ENCODE results near the gene RAPH1. TPM values are rescaled to one million over a fixed set of nuclear protein-coding genes. Genes with fewer than 3 reads are reported as not detected.

The RAPH1 gene
- total and polyA plus RNA-seq, 2 donors = 2.4 to 4.4 TPM

- H3K9me3 ChIP-seq (ENCODE audit: control insufficient read depth in 2 of 2, insufficient read depth in 1 of 2, low read length in 1 of 2) = peaks cover 1 to 4% of the 10 kb centered on the region in 2 donors
- 97% methylated on average over 8 of the region's 8 CpGs for WGBS
- peaks cover 20 to 39% of the 10 kb centered on the region in 2 donors for H3K36me3 ChIP-seq (ENCODE audit: control insufficient read depth in 2 of 2, insufficient read depth in 2 of 2, low read length in 1 of 2)
- no peak for DNase-seq (ENCODE audit: low read depth in 6 of 9, low spot score in 9 of 9)
- no peak overlapping the region for H3K27ac ChIP-seq (ENCODE audit: low read depth in 1 of 2, low read length in 1 of 2)
- H3K27me3 ChIP-seq (ENCODE audit: control insufficient read depth in 2 of 2, insufficient read depth in 1 of 2, low read length in 1 of 2) = no peaks in the 10 kb centered on the region
- no peaks in the 10 kb centered on the region for H3K4me1 ChIP-seq (ENCODE audit: control insufficient read depth in 2 of 2, insufficient read depth in 2 of 2, low read length in 2 of 2)
- H3K4me3 ChIP-seq (ENCODE audit: low read length in 2 of 2) = no peak overlapping the region
These were observed 116.8 kb downstream of the RAPH1 start for GRCh38 chr2:203418271-203418670.

GRCh38 chr2:203413796-203414195 is 121.3 kb downstream of the RAPH1 start:
- Histone ChIP-seq H3K27me3 (ENCODE audit: control insufficient read depth in 2 of 2, insufficient read depth in 1 of 2, low read length in 1 of 2) (no peaks in the 10 kb centered on the region), H3K4me1 (ENCODE audit: control insufficient read depth in 2 of 2, insufficient read depth in 2 of 2, low read length in 2 of 2) (no peaks in the 10 kb centered on the region), H3K27ac (ENCODE audit: low read depth in 1 of 2, low read length in 1 of 2) (no peak overlapping the region), H3K4me3 (ENCODE audit: low read length in 2 of 2) (no peak overlapping the region), H3K9me3 (ENCODE audit: control insufficient read depth in 2 of 2, insufficient read depth in 1 of 2, low read length in 1 of 2) (peaks cover 1 to 4% of the 10 kb centered on the region in 2 donors), H3K36me3 (ENCODE audit: control insufficient read depth in 2 of 2, insufficient read depth in 2 of 2, low read length in 1 of 2) (peaks cover 12 to 40% of the 10 kb centered on the region in 2 donors)
- no peak for DNase-seq (ENCODE audit: low read depth in 6 of 9, low spot score in 9 of 9)

DNA sequence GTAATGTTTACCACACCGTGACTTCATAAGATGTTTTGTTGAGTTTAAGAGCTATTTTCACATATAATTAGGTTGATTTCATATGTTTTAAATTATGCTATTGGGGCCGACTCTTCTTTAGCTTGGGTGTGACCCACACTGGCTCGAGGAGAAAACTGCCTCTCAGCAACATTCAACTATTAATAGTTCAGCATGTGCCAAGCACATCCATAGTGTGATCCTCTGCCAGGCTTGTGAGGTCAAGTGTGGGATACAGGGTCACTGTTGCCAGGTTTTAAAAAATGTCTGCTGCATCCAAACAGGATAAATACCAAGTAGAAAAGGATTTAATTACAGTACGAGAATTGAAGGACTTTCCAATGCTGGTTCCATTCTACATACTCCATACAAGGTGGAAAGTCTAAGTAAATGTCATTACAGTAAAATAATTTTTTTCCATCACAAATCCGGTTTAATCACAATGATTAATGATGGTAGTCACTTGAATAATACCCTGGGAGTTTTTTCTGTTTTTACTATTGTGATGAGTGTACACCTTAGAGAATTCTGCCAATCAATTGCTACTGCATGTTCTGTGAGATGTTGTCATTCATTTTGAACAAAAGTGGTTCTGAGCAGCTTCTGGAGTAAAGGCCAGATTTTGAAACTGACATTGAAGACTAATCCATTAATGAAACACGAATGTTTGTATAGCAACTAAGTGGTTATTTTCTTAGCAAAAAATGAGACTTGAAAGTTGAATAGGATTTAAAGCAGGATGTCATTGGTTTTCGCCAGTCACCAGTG is 122.4 kb downstream of the RAPH1 start:
- no peaks in the 10 kb centered on the region for H3K27me3 ChIP-seq (ENCODE audit: control insufficient read depth in 2 of 2, insufficient read depth in 1 of 2, low read length in 1 of 2)
- no peak overlapping the region for H3K4me3 ChIP-seq (ENCODE audit: low read length in 2 of 2)
- 83% methylated on average over 7 of the region's 7 CpGs for WGBS
- H3K36me3 ChIP-seq (ENCODE audit: control insufficient read depth in 2 of 2, insufficient read depth in 2 of 2, low read length in 1 of 2) = peaks cover 5 to 33% of the 10 kb centered on the region in 2 donors
- no peak for DNase-seq (ENCODE audit: low read depth in 6 of 9, low spot score in 9 of 9)
- no peak overlapping the region for H3K27ac ChIP-seq (ENCODE audit: low read depth in 1 of 2, low read length in 1 of 2)
- H3K9me3 ChIP-seq (ENCODE audit: control insufficient read depth in 2 of 2, insufficient read depth in 1 of 2, low read length in 1 of 2) = no peaks in the 10 kb centered on the region
- H3K4me1 ChIP-seq (ENCODE audit: control insufficient read depth in 2 of 2, insufficient read depth in 2 of 2, low read length in 2 of 2) = no peaks in the 10 kb centered on the region

- H3K36me3 ChIP-seq (ENCODE audit: control insufficient read depth in 2 of 2, insufficient read depth in 2 of 2, low read length in 1 of 2) = peaks cover 7 to 43% of the 10 kb centered on the region in 2 donors
- no peak overlapping the region for H3K4me3 ChIP-seq (ENCODE audit: low read length in 2 of 2)
- no peak overlapping the region for H3K27ac ChIP-seq (ENCODE audit: low read depth in 1 of 2, low read length in 1 of 2)
- H3K9me3 ChIP-seq (ENCODE audit: control insufficient read depth in 2 of 2, insufficient read depth in 1 of 2, low read length in 1 of 2) = no peaks in the 10 kb centered on the region
- no peak for DNase-seq (ENCODE audit: low read depth in 6 of 9, low spot score in 9 of 9)
- H3K27me3 ChIP-seq (ENCODE audit: control insufficient read depth in 2 of 2, insufficient read depth in 1 of 2, low read length in 1 of 2) = no peaks in the 10 kb centered on the region
- no peaks in the 10 kb centered on the region for H3K4me1 ChIP-seq (ENCODE audit: control insufficient read depth in 2 of 2, insufficient read depth in 2 of 2, low read length in 2 of 2)
These were observed 127.6 kb downstream of the RAPH1 start for GRCh38 chr2:203407496-203407895.

GRCh38 chr2:203404996-203405395 is 130.1 kb downstream of the RAPH1 start:
- H3K27ac ChIP-seq (ENCODE audit: low read depth in 1 of 2, low read length in 1 of 2) = no peak overlapping the region

DNA sequence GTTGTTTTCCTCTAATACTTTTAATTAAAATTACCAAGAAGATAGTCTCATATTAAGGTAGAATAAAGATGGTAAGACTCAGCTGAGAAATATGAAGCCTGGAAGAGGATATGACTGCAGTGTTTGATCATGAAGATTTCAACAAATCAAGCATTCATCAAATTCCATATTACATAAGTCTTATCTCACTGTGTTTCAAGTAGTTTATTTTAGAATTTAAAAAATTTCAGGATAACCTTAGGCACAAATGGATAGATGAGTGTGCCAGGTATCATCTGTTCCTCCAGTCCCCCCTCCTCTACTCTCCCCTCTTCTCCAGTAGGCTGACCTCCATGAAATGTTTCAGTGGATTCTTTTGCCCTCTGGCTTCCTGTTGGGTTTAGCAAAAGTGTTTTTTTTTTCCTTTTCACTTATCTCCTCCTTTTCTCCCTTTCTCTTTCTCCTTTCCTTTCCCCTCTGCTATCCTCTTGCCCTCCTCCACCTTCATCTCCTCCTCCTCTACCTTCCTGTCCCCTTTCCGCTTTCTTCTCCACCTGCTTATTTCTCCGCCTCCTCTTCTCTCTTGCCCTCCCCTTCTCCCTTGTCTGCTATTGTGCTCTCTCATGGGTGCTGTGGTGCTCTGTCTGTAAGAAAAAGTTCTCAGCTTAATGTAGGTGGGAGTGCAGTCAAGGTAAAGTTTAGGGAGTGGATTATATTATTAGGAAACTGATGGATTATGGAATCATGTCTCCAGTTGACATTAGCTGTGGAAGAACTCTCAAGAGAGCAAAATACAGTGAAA is 134.1 kb downstream of the RAPH1 start:
- Histone ChIP-seq H3K4me3 (ENCODE audit: low read length in 2 of 2) (no peak overlapping the region), H3K27me3 (ENCODE audit: control insufficient read depth in 2 of 2, insufficient read depth in 1 of 2, low read length in 1 of 2) (no peaks in the 10 kb centered on the region), H3K9me3 (ENCODE audit: control insufficient read depth in 2 of 2, insufficient read depth in 1 of 2, low read length in 1 of 2) (no peaks in the 10 kb centered on the region), H3K27ac (ENCODE audit: low read depth in 1 of 2, low read length in 1 of 2) (no peak overlapping the region), H3K36me3 (ENCODE audit: control insufficient read depth in 2 of 2, insufficient read depth in 2 of 2, low read length in 1 of 2) (peaks cover 7 to 22% of the 10 kb centered on the region in 2 donors), H3K4me1 (ENCODE audit: control insufficient read depth in 2 of 2, insufficient read depth in 2 of 2, low read length in 2 of 2) (no peaks in the 10 kb centered on the region)
- DNase-seq (ENCODE audit: low read depth in 6 of 9, low spot score in 9 of 9) = no peak
- WGBS = 99% methylated on average over 2 of the region's 2 CpGs

More at GRCh38 chr2:203404996-203405395, 130.1 kb downstream of the RAPH1 start:
- DNase-seq (ENCODE audit: low read depth in 6 of 9, low spot score in 9 of 9) = no peak
- Histone ChIP-seq H3K36me3 (ENCODE audit: control insufficient read depth in 2 of 2, insufficient read depth in 2 of 2, low read length in 1 of 2) (peaks cover 4 to 34% of the 10 kb centered on the region in 2 donors), H3K27me3 (ENCODE audit: control insufficient read depth in 2 of 2, insufficient read depth in 1 of 2, low read length in 1 of 2) (no peaks in the 10 kb centered on the region), H3K4me1 (ENCODE audit: control insufficient read depth in 2 of 2, insufficient read depth in 2 of 2, low read length in 2 of 2) (no peaks in the 10 kb centered on the region), H3K4me3 (ENCODE audit: low read length in 2 of 2) (no peak overlapping the region), H3K9me3 (ENCODE audit: control insufficient read depth in 2 of 2, insufficient read depth in 1 of 2, low read length in 1 of 2) (no peaks in the 10 kb centered on the region)

- Histone ChIP-seq H3K4me3 (ENCODE audit: low read length in 2 of 2) (no peak overlapping the region), H3K27me3 (ENCODE audit: control insufficient read depth in 2 of 2, insufficient read depth in 1 of 2, low read length in 1 of 2) (no peaks in the 10 kb centered on the region), H3K36me3 (ENCODE audit: control insufficient read depth in 2 of 2, insufficient read depth in 2 of 2, low read length in 1 of 2) (peaks cover 12 to 38% of the 10 kb centered on the region in 2 donors), H3K9me3 (ENCODE audit: control insufficient read depth in 2 of 2, insufficient read depth in 1 of 2, low read length in 1 of 2) (no peaks in the 10 kb centered on the region), H3K27ac (ENCODE audit: low read depth in 1 of 2, low read length in 1 of 2) (no peak overlapping the region), H3K4me1 (ENCODE audit: control insufficient read depth in 2 of 2, insufficient read depth in 2 of 2, low read length in 2 of 2) (no peaks in the 10 kb centered on the region)
- no peak for DNase-seq (ENCODE audit: low read depth in 6 of 9, low spot score in 9 of 9)
- 97% methylated on average over 1 of the region's 1 CpG for WGBS
These were observed 136.1 kb downstream of the RAPH1 start for GRCh38 chr2:203399031-203399430.

GRCh38 chr2:203396667-203397066 is 138.4 kb downstream of the RAPH1 start:
- no peaks in the 10 kb centered on the region for H3K9me3 ChIP-seq (ENCODE audit: control insufficient read depth in 2 of 2, insufficient read depth in 1 of 2, low read length in 1 of 2)
- no peaks in the 10 kb centered on the region for H3K27me3 ChIP-seq (ENCODE audit: control insufficient read depth in 2 of 2, insufficient read depth in 1 of 2, low read length in 1 of 2)
- H3K36me3 ChIP-seq (ENCODE audit: control insufficient read depth in 2 of 2, insufficient read depth in 2 of 2, low read length in 1 of 2) = peaks cover 12 to 35% of the 10 kb centered on the region in 2 donors
- no peak for DNase-seq (ENCODE audit: low read depth in 6 of 9, low spot score in 9 of 9)
- WGBS = 86% methylated on average over 1 of the region's 1 CpG
- H3K27ac ChIP-seq (ENCODE audit: low read depth in 1 of 2, low read length in 1 of 2) = no peak overlapping the region
- no peaks in the 10 kb centered on the region for H3K4me1 ChIP-seq (ENCODE audit: control insufficient read depth in 2 of 2, insufficient read depth in 2 of 2, low read length in 2 of 2)
- no peak overlapping the region for H3K4me3 ChIP-seq (ENCODE audit: low read length in 2 of 2)

DNA sequence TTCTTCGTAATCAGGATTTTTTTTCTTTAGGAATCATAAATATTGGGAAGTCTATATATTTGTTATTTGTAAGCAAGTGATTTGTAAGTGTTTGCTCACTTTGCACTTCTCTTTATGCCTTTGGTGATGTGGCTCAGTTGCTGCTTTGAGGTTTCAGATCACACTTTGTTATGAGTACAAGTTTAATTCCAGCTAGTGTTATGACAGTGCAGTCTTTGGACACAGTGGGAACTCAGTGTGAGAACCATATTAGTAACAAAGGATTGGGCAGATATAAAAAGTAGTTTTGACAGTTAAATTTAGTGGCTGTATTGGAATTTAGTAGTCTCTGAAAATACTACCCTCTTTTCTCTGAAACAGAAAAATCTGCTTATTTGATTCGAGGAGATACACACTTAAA is 139.2 kb downstream of the RAPH1 start:
- H3K36me3 ChIP-seq (ENCODE audit: control insufficient read depth in 2 of 2, insufficient read depth in 2 of 2, low read length in 1 of 2) = peaks cover 12 to 35% of the 10 kb centered on the region in 2 donors
- no peaks in the 10 kb centered on the region for H3K9me3 ChIP-seq (ENCODE audit: control insufficient read depth in 2 of 2, insufficient read depth in 1 of 2, low read length in 1 of 2)
- H3K27me3 ChIP-seq (ENCODE audit: control insufficient read depth in 2 of 2, insufficient read depth in 1 of 2, low read length in 1 of 2) = no peaks in the 10 kb centered on the region
- H3K4me1 ChIP-seq (ENCODE audit: control insufficient read depth in 2 of 2, insufficient read depth in 2 of 2, low read length in 2 of 2) = no peaks in the 10 kb centered on the region
- no peak overlapping the region for H3K27ac ChIP-seq (ENCODE audit: low read depth in 1 of 2, low read length in 1 of 2)
- 97% methylated on average over 2 of the region's 2 CpGs for WGBS
- H3K4me3 ChIP-seq (ENCODE audit: low read length in 2 of 2) = no peak overlapping the region
- no peak for DNase-seq (ENCODE audit: low read depth in 6 of 9, low spot score in 9 of 9)
